HEK293 (cell line): ENCODE results near the gene TUT4.

Experiments used
- KLF1 ChIP-seq: fragments of 450-650 bp; formaldehyde crosslinking; IDR thresholded peaks from 2 replicates; pipeline ENCODE4 v1.5.1; 2016; ENCODE audit warnings: missing biosample characterization, missing genetic modification characterization
- KLF16 ChIP-seq: fragments of 450-650 bp; formaldehyde crosslinking; IDR thresholded peaks from 2 replicates; pipeline ENCODE4 v1.5.1; 2017; ENCODE audit warnings: missing biosample characterization, missing genetic modification characterization
- MYNN ChIP-seq: fragments of 450-650 bp; formaldehyde crosslinking; IDR thresholded peaks from 2 replicates; pipeline ENCODE4 v1.5.1; 2016; ENCODE audit warnings: missing biosample characterization, missing genetic modification characterization, borderline replicate concordance
- PRDM4 ChIP-seq: fragments of 450-650 bp; formaldehyde crosslinking; IDR thresholded peaks from 2 replicates; pipeline ENCODE4 v1.5.1; 2017; ENCODE audit warnings: missing biosample characterization, missing genetic modification characterization
- SCRT1 ChIP-seq: fragments of 450-650 bp; formaldehyde crosslinking; IDR thresholded peaks from 2 replicates; pipeline ENCODE4 v1.5.1; 2016; ENCODE audit warnings: missing biosample characterization, missing genetic modification characterization, borderline replicate concordance
- SCRT2 ChIP-seq: fragments of 450-650 bp; formaldehyde crosslinking; IDR thresholded peaks from 2 replicates; pipeline ENCODE4 v1.5.1; 2016; ENCODE audit warnings: missing biosample characterization, missing genetic modification characterization
- SP7 ChIP-seq: fragments of 450-650 bp; formaldehyde crosslinking; IDR thresholded peaks from 2 replicates; pipeline ENCODE4 v1.5.1; 2016; ENCODE audit warnings: missing biosample characterization, missing genetic modification characterization
- ZBTB49 ChIP-seq: fragments of 450-650 bp; formaldehyde crosslinking; IDR thresholded peaks from 2 replicates; pipeline ENCODE4 v1.5.1; 2016; ENCODE audit warnings: missing biosample characterization, missing genetic modification characterization, low read depth
- ZFP41 ChIP-seq: fragments of 450-650 bp; formaldehyde crosslinking; IDR thresholded peaks from 2 replicates; pipeline ENCODE4 v1.5.1; 2016; ENCODE audit warnings: missing biosample characterization, missing genetic modification characterization, borderline replicate concordance
- ZNF16 ChIP-seq: fragments of 450-650 bp; formaldehyde crosslinking; IDR thresholded peaks from 2 replicates; pipeline ENCODE4 v1.5.1; 2016; ENCODE audit warnings: low read depth, missing biosample characterization, missing genetic modification characterization
- ZNF174 ChIP-seq: fragments of 450-650 bp; formaldehyde crosslinking; IDR thresholded peaks from 2 replicates; pipeline ENCODE4 v1.5.0; 2017; ENCODE audit warnings: missing biosample characterization, mild to moderate bottlenecking, missing genetic modification characterization
- ZNF292 ChIP-seq: fragments of 450-650 bp; formaldehyde crosslinking; IDR thresholded peaks from 2 replicates; pipeline ENCODE4 v1.5.1; 2016; ENCODE audit warnings: low read depth, missing biosample characterization, missing genetic modification characterization, borderline replicate concordance
- ZNF341 ChIP-seq: fragments of 450-650 bp; formaldehyde crosslinking; IDR thresholded peaks from 2 replicates; pipeline ENCODE4; 2016; ENCODE audit warnings: low read depth, missing biosample characterization, missing genetic modification characterization
- ZNF366 ChIP-seq: fragments of 450-650 bp; formaldehyde crosslinking; conservative IDR thresholded peaks from 2 replicates; pipeline ENCODE4 v1.5.1; 2016; ENCODE audit warnings: missing biosample characterization, missing genetic modification characterization
- ZNF426 ChIP-seq: fragments of 450-650 bp; formaldehyde crosslinking; IDR thresholded peaks from 2 replicates; pipeline ENCODE4 v1.5.1; 2017; ENCODE audit warnings: missing biosample characterization, missing genetic modification characterization, mild to moderate bottlenecking, inconsistent platforms, moderate library complexity
- ZNF529 ChIP-seq: fragments of 450-650 bp; formaldehyde crosslinking; IDR thresholded peaks from 2 replicates; pipeline ENCODE4 v1.5.1; 2017; ENCODE audit warnings: missing genetic modification characterization, missing biosample characterization; ENCODE audit not compliant: insufficient replicate concordance
- ZNF548 ChIP-seq: fragments of 450-650 bp; formaldehyde crosslinking; IDR thresholded peaks from 2 replicates; pipeline ENCODE4 v1.5.1; 2016; ENCODE audit warnings: missing biosample characterization, missing genetic modification characterization
- ZNF585B ChIP-seq: fragments of 450-650 bp; formaldehyde crosslinking; IDR thresholded peaks from 2 replicates; pipeline ENCODE4 v1.5.1; 2016; ENCODE audit warnings: missing biosample characterization, missing genetic modification characterization
- ZNF624 ChIP-seq: fragments of 450-650 bp; formaldehyde crosslinking; IDR thresholded peaks from 2 replicates; pipeline ENCODE4 v1.5.1; 2017; ENCODE audit warnings: missing biosample characterization, missing genetic modification characterization
- ZNF707 ChIP-seq: fragments of 450-650 bp; formaldehyde crosslinking; IDR thresholded peaks from 2 replicates; pipeline ENCODE4 v1.5.1; 2016; ENCODE audit warnings: missing biosample characterization, missing genetic modification characterization
- ZNF76 ChIP-seq: fragments of 450-650 bp; formaldehyde crosslinking; IDR thresholded peaks from 2 replicates; pipeline ENCODE4; 2016; ENCODE audit warnings: low read depth, missing biosample characterization, missing genetic modification characterization, borderline replicate concordance
- ZSCAN30 ChIP-seq: fragments of 450-650 bp; IDR thresholded peaks from 2 replicates; pipeline ENCODE4 v1.5.1; 2018; ENCODE audit warnings: missing biosample characterization, mild to moderate bottlenecking, missing genetic modification characterization, moderate library complexity
- TF ChIP-seq, protein P1 (sequence below): fragments of 450-650 bp; formaldehyde crosslinking; IDR thresholded peaks from 2 replicates; pipeline ENCODE4 v1.5.1; 2016; ENCODE audit warnings: missing biosample characterization, missing genetic modification characterization
- TF ChIP-seq, protein P2 (sequence below): fragments of 450-650 bp; formaldehyde crosslinking; IDR thresholded peaks from 2 replicates; pipeline ENCODE4 v1.5.0; 2017; ENCODE audit warnings: missing biosample characterization, missing genetic modification characterization, borderline replicate concordance
- TF ChIP-seq, protein P3 (sequence below): fragments of 450-650 bp; formaldehyde crosslinking; IDR thresholded peaks from 2 replicates; pipeline ENCODE4 v1.5.1; 2017; ENCODE audit warnings: missing biosample characterization, missing genetic modification characterization

The TUT4 gene

DNA sequence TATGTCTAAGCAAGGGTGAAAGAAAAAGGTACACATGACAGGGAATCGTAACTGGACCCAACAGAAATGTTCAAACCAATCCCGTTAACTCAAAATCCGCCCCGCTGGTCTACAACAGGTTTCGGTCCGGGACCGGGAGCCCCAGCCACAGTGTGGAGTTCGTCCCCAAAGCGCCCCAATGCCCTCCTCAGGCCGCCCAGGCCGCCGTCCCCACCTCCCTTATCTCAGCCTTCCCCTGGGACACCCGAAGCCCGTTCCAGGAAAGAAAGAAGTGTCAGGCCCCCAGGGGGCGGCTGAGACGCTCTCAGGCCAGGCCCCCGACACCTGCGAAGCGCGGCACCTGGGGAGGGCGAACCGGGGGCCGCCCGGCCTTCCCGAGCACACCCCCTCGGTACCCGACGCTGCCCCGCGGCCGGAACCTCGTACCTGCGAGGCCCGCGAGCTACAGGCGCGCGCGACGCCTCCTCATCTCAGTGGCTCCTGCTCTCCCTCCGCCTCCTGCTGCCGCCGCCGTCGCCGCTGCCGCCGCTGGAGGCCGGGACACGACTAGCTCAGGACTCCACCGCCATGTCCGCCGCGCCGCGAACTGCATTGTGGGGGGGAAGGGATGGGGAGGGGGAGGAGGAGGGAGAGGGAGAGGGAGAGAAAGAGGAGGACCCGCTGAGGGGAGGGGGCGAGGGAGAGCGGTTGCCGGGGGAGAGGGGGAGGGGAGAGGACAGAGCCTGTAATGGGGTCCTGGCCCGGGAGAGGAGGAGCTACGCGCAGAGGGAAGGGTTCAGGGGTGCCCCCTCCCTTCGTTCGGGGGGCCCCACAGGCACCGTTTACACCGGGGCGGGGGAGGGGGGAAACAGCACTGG, at the start of gene TUT4 (continued):
- TF ChIP-seq, protein P1, sequence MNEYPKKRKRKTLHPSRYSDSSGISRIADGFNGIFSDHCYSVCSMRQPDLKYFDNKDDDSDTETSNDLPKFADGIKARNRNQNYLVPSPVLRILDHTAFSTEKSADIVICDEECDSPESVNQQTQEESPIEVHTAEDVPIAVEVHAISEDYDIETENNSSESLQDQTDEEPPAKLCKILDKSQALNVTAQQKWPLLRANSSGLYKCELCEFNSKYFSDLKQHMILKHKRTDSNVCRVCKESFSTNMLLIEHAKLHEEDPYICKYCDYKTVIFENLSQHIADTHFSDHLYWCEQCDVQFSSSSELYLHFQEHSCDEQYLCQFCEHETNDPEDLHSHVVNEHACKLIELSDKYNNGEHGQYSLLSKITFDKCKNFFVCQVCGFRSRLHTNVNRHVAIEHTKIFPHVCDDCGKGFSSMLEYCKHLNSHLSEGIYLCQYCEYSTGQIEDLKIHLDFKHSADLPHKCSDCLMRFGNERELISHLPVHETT, result no peak
- no peak for TF ChIP-seq ZNF707
- TF ChIP-seq ZNF624 (tag by site-specific recombination), result no peak
- 0 out of 2 replicates have a peak, but pooled peaks have one; percentile 11 for TF ChIP-seq ZNF585B (tag by site-specific recombination)
- no peak for TF ChIP-seq ZBTB49 (tag by site-specific recombination)
- TF ChIP-seq, protein P2, sequence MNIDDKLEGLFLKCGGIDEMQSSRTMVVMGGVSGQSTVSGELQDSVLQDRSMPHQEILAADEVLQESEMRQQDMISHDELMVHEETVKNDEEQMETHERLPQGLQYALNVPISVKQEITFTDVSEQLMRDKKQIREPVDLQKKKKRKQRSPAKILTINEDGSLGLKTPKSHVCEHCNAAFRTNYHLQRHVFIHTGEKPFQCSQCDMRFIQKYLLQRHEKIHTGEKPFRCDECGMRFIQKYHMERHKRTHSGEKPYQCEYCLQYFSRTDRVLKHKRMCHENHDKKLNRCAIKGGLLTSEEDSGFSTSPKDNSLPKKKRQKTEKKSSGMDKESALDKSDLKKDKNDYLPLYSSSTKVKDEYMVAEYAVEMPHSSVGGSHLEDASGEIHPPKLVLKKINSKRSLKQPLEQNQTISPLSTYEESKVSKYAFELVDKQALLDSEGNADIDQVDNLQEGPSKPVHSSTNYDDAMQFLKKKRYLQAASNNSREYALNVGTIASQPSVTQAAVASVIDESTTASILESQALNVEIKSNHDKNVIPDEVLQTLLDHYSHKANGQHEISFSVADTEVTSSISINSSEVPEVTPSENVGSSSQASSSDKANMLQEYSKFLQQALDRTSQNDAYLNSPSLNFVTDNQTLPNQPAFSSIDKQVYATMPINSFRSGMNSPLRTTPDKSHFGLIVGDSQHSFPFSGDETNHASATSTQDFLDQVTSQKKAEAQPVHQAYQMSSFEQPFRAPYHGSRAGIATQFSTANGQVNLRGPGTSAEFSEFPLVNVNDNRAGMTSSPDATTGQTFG (tag by site-specific recombination), result no peak
- TF ChIP-seq ZNF366, result peak; percentile 46
- TF ChIP-seq ZNF16, result no peak
- TF ChIP-seq SP7, result 0 out of 2 replicates have a peak, but pooled peaks have one; percentile 72
- no peak for TF ChIP-seq PRDM4 (tag by site-specific recombination)
- TF ChIP-seq ZNF174 (tag by site-specific recombination), result no peak
- TF ChIP-seq ZNF341 (tag by site-specific recombination), result 0 out of 2 replicates have a peak, but pooled peaks have one; percentile 15
- TF ChIP-seq SCRT1, result peak; percentile 37
- TF ChIP-seq ZNF529 (tag by site-specific recombination), result no peak
- TF ChIP-seq, protein P3, sequence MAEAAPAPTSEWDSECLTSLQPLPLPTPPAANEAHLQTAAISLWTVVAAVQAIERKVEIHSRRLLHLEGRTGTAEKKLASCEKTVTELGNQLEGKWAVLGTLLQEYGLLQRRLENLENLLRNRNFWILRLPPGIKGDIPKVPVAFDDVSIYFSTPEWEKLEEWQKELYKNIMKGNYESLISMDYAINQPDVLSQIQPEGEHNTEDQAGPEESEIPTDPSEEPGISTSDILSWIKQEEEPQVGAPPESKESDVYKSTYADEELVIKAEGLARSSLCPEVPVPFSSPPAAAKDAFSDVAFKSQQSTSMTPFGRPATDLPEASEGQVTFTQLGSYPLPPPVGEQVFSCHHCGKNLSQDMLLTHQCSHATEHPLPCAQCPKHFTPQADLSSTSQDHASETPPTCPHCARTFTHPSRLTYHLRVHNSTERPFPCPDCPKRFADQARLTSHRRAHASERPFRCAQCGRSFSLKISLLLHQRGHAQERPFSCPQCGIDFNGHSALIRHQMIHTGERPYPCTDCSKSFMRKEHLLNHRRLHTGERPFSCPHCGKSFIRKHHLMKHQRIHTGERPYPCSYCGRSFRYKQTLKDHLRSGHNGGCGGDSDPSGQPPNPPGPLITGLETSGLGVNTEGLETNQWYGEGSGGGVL (tag by site-specific recombination), result peak; percentile 99
- TF ChIP-seq MYNN (tag by site-specific recombination), result no peak
- TF ChIP-seq ZSCAN30, result no peak; the same call in none of the 2 replicates
- no peak for TF ChIP-seq ZFP41
- TF ChIP-seq ZNF426 (tag by site-specific recombination), result no peak
- TF ChIP-seq ZNF292, result no peak
- 0 out of 2 replicates have a peak, but pooled peaks have one; percentile 23 for TF ChIP-seq ZNF548
- peak; percentile 93 for TF ChIP-seq ZNF76 (tag by site-specific recombination)
- TF ChIP-seq SCRT2, result peak; percentile 69; the same call in 1 of the 2 replicates
- 0 out of 2 replicates have a peak, but pooled peaks have one; percentile 61 for TF ChIP-seq KLF16 (tag by site-specific recombination)
- no peak for TF ChIP-seq KLF1
